HG03064 (cell line): ENCODE data around the gene MYH6.
"Not testable (repeated sequence)": the region's sequence is repeated elsewhere in the genome, so short reads cannot be mapped to it uniquely, and the experiment has no call there.

Source experiments
- ATAC-seq: cut with Tn5 transposase; IDR thresholded peaks from one replicate; pipeline ENCODE4 v1.9.1; 2021; ENCODE audit warnings: low read depth; ENCODE audit not compliant: unreplicated experiment

MYH6 gene

GRCh38 chr14:23399591-23399990 is 8.5 kb downstream of the MYH6 start:
- ATAC-seq, result no peak

- ATAC-seq, result no peak
Observed at GRCh38 chr14:23399136-23399535, 8.9 kb downstream of the MYH6 start.

DNA sequence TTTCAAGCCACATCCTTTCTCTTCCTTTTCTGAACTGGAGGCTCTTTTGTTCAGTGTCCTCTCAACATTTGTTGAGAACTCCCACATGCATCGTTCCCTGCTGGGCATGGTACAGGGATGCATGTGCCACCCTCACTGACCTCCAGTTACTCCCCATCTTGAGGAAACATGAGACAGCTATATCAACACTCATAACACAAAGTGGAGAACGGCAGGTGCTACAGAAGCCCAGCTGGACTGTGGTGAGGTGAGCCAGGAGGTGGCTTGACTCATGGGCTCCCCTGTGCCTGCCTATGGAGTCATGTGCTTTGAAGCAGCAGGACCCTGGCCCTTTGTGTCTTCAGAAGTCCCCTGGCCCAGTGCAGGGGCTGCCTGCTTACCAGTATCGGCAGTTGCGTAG is 9.7 kb downstream of the MYH6 start:
- ATAC-seq, result no peak

DNA sequence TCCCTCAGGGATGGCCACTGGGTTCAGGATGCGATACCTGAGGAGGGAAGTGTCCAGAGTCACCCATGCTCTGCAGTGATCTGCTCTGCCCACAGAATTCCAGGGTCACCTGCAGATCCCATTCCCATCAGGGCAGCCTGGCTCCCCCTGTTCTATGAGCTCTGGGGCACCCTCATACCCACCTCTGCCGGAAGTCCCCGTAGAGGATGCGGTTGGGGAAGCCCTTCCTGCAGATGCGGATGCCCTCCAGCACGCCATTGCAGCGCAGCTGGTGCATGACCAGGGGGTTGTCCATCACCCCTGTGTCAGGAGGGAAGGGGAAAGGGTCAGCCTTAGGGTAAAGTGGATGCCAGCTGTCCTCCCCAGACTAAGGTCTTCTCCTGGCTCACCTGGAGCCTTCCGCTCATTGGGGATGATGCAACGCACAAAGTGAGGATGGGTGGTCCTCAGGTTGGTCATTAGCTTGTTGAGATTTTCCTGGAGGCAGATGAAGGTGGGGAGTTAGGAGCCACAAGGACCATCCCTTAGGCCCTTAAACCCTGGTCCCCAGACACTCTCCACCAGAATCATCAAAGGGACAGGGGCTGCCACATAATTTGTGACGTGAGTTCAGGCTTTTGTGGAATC is 11.2 kb downstream of the MYH6 start:
- no peak for ATAC-seq

DNA sequence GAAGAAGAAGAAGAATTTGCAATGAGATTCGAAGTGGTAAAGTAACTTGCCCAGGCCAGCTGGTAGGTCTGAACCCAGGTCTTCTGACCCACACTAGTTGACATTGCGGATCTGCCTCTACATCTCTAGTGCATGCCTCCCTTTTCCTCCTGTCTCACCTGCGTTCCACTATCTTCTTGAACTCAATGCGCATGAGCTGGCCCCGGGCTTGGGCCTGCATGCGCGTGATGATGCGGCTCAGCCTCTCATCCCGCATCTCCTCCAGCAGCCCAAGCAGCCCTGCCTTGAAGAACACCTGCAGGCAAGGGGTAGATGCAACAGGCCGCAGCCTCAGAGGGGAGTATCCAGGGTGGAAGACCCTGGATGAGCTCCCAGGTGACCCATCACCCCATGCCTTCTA is 11.9 kb downstream of the MYH6 start:
- ATAC-seq, result no peak

DNA sequence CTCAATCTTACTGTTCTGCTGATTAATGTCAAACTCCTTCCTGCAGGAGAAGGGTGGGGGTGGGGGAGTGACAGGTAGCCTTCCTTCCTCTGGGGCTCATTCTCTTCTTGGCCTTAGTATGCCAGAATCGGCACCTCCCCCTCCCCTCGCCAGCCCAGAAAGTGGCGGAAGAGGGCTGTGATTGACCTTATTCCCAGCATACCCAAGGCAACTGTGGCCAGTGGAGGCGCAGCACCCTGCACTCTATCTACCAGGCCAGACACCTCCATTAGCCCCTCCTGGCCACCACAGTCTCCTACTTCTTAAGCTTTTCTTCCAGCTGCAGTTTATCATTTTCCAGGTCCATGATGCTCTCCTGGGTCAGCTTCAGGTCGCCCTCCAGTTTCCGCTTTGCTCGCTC is 15.5 kb downstream of the MYH6 start:
- no peak for ATAC-seq

DNA sequence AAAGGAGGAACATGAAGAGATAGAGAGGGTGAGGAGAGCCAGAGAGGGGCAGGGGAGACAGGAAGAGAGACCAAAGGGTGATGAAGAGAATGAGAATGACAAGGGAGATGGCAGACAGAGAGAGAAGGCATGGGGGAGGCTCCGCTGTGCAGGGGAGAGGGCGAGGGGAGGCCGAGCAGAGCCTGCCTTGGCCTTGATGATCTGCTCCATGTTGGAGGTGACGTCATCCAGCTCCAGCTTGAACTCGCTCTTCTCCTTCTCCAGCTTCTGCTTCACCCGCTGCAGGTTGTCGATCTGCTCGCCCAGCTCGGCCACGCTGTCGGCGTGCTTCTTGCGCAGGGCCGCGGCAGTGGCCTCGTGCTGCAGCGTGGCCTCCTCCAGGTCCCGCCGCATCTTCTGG is 18.2 kb downstream of the MYH6 start:
- not testable (repeated sequence) for ATAC-seq

DNA sequence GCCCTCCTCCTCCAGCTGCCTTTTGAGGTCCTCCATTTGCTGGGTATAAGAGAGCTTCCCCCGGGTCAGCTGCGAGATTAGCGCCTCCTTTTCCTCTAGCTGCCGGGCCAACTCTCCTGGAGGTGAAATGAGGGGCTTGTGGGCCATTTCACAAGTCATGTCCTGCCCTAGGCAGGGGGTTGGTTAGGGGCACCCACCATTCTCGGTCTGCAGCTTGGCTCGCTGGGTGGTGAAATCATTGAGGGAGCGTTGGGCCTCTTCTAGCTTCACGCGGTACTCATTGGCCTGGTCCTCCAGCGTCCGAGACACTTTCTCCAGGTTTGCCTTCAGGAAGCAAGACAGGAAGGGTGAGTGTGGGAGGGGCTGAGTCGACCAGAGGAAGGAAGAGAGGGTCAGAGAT is 18.7 kb downstream of the MYH6 start:
- no peak for ATAC-seq

- no peak for ATAC-seq
Observed at GRCh38 chr14:23388996-23389395, 19.1 kb downstream of the MYH6 start.

- ATAC-seq, result no peak
Observed at GRCh38 chr14:23387916-23388882, 19.9 kb downstream of the MYH6 start.

GRCh38 chr14:23386999-23387398 is 21.1 kb downstream of the MYH6 start:
- ATAC-seq, result no peak

- ATAC-seq, result not testable (repeated sequence)
Observed at GRCh38 chr14:23386266-23386657, 21.8 kb downstream of the MYH6 start.

DNA sequence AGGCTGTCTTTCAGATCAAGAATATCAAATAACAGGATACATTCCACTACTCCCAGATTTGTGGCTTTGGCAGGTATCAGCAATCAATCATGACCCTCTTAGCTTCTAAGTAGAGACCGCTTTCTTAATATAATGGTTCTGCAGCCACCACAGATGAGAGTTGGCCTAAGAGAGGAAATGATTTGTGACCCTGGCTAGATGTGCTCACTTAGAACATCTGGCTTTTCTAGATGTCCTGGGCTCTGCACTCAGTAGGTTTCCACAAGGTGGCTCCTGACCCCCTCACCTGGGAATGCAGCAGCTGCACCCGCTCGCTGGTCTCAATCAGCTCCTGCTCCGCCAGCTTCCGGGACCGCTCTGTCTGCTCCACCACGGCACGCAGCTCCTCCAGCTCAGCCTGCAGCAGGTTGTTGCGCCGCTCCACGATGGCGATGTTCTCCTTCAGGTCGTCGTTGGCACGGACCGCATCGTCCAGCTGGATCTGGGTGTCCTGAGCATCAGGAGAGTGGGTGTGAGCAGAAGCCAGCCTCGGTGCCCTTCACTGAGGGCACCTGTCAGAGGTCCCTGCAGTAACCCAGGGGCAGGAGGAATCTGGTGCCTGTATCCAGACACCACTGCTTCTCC is 22.3 kb downstream of the MYH6 start:
- ATAC-seq, result no peak

DNA sequence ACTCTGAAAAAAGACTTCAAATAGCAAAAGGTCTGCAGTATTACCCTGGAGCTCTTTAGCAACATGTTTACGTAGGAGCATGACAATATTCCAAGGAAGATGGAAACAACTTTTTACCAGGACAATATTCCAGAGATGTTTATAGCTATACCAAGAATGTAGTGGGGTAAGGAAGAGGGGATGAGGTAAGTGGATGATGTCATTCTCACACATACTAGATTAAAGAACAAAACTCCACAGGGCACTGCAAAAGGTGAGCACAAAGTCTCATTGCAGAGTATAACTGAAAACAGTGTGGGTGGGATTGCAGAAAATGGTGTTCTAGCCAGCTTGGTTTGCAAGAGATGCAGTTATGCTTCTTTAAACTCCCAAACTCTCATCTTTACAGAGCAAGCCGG is 22.8 kb downstream of the MYH6 start:
- no peak for ATAC-seq

DNA sequence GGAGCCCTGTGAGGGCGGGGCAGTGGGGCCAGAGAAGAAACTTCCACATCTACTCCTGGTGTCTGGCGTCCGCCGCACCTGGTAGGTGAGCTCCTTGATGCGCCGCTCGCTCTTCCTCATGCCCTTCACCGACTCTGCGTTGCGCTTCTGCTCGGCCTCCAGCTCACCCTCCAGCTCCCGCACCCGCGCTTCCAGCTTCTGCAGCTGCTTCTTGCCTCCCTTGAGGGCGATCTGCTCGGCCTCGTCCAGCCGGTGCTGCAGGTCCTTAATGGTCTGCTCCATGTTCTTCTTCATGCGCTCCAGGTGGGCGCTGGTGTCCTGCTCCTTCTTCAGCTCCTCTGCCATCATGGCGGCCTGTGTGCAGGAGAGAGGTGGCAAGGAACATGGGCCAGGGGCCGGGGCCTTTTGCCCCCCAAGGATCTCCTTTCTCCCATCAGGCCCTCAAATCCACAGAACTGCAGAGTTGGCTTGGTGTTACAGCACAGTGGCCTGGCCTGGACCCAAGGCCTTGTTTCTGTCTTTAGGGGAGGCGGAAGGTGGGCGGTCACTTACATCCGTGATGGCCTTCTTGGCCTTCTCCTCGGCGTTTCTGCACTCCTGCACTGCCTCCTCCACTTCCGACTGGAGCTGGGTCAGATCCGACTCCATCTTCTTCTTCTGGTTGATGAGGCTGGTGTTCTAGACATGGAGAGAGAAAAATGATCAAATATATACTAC is 23.6 kb downstream of the MYH6 start:
- ATAC-seq, result no peak

GRCh38 chr14:23382731-23383440 is 25.2 kb downstream of the MYH6 start:
- ATAC-seq, result no peak

DNA sequence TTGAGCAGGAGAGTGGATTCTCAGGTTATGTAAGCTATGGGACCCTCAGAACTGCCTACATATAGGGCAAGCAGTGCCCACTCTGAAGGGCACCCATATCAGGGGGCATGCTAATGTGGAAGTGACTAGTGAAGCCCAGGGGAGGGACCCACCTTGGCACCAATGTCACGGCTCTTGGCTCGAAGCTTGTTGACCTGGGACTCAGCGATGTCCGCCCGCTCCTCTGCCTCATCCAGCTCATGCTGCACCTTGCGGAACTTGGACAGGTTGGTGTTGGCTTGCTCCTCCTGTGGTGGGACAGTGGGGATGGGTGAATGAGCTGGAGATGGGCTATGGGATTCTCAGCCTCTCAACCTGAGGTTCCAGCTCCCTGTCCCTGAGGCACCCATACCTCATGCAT is 25.8 kb downstream of the MYH6 start:
- no peak for ATAC-seq

- ATAC-seq, result no peak
Observed at GRCh38 chr14:23381871-23382270, 26.2 kb downstream of the MYH6 start.

DNA sequence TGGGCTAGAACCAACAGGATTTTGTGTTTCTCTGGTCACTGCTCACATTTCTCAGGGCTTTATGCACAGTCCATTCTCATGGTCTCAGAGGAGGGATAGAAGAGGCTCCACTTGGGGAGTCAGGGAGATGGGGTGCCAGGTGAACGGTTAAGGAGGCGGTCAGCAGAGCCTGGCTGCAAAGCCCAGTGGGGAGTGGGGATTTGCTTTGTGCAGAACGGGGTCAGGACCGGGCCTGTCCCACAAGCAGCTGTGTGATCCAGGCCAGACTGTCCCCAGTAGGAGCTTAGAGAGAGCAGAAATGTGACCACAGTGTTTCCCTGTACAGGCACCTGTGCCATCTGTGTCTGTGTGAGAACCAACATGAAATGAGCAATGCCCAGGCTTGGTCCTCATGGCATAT is 27.1 kb downstream of the MYH6 start:
- no peak for ATAC-seq

- no peak for ATAC-seq
Observed at GRCh38 chr14:23380197-23380914, 27.7 kb downstream of the MYH6 start.
